GM10847 (cell line): ENCODE results near the gene CD248.

ENCODE experiments used
- POLR2A ChIP-seq: IDR thresholded peaks from 2 replicates; pipeline ENCODE4 v1.6.1; 2011; ENCODE audit not compliant: insufficient read length; ENCODE audit errors: extremely low read depth

CD248 gene

DNA sequence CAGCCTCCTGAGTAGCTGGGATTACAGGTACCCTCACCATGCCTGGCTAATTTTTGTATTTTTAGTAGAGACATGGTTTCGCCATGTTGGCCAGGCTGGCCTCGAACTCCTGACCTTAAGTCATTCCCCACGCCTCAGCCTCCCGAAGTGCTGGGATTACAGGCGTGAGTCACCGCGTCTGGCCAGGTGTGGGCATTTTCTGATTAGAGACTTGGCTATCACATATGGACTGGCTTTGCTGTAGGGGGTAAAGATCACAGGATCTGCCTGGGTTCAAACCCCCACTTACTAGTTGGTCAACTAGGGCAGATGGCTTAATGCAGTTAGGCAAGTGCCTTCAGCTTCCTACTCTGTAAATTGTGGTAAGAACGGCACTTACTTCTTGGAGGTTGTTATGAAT, 6.5 kb downstream of the CD248 start:
- TF ChIP-seq POLR2A: no peak

DNA sequence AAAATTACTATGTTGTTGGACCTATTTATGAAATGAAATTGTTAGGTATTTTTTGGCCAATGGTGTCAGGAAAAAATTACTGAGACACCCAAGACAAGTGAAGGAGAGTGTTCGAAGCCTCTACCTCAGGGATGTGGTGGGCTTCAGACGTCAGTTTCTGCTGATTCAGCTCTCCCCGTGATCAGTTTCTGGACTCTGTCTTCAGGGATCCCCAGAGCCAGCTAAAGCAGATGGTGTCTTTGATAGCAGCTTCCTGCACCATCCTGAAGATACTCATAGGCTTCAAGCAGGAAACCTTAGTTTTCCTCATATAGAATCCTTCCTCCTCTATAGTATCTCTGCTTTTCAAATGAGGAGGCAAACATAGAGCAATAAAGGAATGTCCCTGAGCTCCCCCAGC, 7.4 kb downstream of the CD248 start:
- no peak for TF ChIP-seq POLR2A

DNA sequence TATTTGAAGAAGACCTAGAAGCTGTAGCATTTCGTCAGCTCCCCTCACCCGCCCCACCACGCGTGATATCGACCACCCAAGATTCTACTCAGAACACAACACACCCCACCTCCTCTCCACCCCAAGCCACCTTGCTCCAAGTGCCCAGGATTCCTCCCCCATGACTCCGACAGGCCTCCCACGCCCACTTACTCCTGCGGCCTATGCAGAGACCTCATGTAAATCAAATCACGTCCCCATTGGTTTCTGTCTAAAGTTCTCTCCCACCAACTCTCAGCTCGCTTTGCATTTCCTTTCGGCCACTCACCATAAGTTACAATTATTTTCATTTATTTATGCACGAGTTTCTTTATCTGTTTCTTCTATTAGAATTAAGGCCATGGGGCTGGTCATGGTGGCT, 14.2 kb downstream of the CD248 start:
- no peak for TF ChIP-seq POLR2A

DNA sequence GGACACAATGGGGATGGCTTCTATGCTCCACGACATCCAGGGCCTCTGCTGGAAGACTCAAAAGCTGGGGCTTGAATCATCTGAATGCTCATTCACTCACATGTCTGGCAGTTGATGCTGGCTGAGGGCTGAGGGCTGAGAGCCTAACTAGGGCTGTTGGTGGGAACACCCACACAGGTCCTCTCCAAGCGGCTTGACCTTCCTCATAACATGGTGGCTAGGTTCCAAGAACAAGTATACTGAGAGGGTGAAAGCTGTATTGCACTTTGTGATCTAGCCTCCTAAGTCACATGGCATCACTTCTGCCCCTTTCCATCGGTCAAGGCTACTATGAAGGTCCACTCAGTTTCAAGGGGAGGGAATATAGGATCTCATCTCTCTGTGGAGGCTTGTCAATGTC, 17.7 kb downstream of the CD248 start:
- TF ChIP-seq POLR2A: no peak

DNA sequence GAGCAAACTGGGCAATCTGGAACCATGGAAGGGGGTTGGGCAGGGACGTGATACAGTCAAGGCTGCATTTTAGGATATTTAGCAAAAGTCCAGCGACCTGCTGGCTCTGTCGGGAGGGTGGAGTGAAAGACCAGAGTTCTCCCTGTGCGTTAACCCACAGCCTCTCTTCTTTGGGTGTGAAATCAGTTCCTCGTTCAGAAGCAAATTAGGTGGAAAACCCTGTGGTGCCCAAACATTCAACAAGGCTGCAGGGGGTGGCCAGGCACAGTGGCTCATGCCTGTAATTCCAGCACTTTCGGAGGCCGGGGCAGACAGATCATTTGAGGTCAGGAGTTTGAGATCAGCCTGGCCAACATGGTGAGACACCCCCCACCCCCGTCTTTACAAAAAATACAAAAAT, 19.2 kb downstream of the CD248 start:
- TF ChIP-seq POLR2A: no peak

DNA sequence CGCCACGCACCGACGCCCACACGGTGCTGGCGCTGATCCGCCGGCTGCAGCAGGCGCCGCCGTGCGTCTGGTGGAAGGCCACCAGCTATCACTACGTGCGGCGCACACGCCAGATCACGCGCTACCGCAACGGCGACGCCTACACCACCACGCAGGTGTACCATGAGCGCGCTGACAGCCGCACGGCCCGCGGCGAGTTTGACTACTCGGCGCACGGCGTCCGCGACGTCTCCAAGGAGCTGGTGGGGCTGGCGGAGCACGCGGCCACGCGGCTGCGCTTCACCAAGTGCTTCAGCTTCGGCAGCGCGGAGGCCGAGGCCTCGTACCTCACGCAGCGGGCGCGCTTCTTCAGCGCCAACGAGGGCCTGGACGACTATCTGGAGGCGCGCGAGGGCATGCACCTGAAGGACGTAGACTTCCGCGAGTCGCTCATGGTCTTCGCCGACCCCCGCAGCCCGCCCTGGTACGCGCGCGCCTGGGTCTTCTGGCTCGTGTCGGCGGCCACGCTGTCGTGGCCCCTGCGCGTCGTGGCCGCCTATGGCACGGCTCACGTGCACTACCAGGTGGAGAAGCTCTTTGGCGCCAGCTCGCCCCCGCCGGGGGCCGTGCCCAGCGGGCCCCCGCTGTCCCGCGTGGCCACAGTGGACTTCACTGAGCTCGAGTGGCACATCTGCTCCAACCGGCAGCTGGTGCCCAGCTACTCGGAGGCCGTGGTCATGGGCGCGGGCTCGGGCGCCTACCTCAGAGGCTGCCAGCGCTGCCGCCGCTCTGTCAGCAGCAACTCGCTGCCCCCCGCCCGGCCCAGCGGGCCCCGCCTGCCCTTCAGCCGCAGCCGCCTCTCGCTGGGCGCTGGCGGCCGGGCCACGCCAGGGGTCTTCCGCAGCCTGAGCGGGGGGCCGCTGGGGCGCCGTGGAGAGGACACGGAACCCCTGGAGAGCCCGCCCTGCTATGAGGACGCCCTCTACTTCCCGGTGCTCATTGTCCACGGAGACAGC, 21.9 kb downstream of the CD248 start:
- TF ChIP-seq POLR2A: no peak

DNA sequence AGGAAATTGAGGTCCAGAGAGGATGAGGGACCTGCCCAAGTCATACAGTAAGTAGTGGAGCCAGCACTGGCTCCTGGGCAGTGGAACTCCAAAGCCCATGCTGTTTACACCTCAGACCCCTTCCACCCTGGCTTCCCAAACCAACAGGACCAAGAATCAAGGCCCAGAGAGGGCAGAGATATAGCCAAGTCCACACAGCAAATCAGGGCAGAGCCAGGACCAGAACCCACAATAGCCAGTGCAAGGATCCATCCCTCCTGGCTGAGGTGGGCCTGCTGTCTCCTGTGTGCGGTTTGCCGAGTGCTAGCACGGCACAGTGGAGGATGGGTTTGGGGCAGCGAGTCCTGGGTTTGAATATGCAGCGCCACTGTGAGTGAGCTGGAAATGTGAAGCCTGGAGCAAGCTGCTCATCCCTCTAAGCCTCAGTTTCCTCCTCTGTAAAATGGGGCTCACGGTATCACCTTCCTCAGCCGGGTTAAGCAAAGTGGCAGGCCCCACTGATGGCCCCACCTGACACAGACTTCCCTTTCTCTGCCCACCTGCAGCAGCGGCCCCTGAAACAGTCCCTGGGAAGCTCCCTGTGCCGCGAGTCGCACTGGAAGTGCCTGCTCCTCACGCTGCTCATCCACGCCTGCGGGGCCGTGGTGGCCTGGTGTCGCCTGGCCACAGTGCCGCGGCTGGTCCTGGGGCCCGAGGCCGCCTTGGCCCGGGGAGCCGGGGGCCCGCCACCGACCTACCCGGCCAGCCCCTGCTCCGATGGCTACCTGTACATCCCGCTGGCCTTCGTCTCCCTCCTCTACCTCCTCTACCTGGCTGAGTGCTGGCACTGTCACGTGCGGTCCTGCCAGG, 22.8 kb downstream of the CD248 start:
- no peak for TF ChIP-seq POLR2A

DNA sequence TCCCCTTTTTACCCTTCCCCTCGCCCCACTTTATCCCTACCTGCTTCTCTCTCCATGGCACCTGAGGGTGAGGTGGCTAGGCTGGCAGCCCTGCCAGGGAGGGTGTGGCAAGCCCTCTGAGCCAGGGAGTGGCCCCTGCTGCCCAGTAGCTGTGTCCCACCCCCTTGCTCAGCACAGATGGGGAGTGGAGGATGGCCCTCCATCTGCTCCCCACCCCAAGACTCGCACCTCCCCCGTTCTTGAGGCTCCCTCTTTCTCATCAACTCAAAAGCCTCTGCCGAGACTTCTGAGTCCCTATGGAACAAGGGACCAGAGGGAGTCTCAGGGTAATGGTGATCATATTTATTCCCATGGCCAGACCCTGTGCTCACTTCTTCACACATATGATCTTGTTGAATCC, 23.5 kb downstream of the CD248 start:
- no peak for TF ChIP-seq POLR2A

DNA sequence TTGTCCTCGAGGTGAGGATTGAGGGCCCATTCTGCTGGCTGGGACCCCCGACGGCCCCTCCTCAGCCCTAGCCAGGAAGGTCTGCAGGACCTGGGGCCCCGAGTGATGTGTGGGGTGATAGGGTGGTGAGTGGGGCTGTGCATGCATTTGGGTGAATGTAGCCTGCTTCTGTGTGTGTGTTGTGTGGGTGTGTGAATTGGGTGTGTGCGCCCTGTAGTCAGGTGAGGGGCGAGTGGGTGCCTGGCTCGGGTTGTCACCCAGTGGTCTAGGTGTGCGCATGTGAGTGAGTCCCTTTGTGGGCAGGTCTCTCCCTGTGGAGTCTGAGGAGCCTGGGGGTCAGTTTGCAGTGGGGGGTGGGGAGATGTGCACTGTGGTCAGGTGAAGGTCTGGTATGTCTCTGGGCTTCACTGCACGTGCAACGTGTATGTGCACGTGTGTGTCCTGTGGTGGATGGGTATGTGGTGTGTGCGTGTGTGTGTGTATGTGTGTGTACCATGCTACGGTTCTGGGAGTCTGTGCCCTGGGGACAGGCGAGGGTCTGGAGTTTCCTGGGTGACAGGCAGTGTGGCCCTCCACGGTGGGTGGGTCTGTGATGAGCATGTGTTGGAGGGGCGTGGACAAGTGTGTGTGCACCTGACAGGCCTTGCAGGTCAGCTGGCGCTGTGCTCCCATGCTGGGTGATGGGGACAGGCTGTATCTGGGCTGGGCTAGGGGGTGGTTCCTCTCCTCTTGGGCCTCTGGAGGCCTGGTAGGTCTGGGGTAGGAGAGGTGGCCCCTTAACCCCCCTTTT, 24.1 kb downstream of the CD248 start:
- no peak for TF ChIP-seq POLR2A

DNA sequence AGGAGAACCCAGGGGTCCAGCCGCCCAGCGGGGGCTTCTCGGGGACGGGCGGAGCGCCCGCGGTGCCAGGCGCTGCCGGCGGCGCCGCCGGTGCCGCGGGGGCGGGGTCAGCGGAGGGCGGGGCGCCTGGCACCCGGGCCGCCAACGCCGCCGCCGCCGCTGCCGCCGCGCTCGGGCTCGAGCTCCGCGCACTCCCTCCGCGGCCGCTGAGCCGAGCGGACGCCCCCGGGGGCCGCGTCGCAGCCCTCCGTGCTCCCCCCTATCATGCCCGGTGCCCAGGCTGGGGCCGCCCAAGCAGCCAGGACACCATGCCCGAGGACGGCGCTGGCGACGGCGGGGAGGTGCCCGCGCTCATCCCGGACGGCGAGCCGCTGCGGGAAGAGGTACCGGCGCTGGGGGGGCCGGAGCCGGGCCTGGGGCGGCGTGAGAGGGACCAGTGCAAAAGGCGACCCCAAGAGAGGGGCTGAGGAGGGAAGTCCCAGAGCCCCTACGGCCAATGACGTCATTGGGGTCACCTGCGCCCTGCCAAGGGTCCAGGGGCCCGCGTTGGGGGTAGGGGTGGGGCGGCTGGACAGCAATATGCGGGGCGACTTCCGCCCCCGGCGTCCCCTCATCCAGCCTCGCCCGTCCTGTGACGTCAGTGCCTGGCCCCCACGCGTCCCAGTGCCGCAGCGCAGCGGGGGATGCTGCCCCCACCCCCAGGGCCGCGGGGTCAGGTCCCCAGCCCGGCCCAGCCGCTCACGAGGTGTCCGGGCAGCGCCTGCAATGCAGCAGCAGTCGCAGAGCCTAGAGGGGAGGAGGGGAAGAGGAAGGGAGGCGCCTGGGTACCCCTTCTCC, 24.9 kb downstream of the CD248 start, which contains the start of gene TMEM151A:
Gene TMEM151A (plus strand): TSS at position 189 of the 837 bp plus-strand sequence. CDS start 120 bp downstream, at position 309.
- no peak for TF ChIP-seq POLR2A

DNA sequence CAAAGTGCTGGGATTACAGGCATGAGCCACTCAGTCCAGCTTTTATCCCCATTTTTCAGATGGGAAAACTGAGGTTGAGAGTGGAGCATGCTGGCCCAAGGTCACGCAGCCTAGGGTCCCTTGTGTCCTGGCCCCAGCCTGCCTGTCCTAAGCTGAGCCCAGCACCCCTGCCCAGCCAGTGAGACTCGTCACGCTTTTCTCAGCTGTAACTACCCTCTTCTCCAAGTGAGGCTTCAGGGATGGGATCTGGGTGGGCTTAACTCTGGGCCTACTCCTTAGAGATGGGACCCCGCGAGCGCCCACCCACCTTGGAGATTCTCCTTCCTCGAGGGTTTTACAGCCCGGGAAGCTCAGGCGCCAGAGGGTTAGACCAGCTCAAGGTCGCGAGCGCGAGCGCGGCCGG, 25.5 kb downstream of the CD248 start:
- TF ChIP-seq POLR2A: no peak

DNA sequence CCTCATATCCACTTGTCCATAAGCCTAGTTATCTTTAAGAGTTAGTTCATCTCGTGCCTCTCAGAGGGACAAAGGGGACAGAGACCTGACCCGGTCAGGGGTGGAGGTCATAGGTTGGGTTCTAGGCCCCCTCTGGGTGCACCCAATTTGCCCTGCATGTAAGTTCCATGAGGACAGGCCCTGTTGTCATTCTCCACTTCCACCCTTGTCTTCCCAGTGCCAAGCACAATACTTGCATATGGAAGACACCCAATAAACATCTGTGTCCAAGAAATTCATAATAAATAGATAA, 26.6 kb downstream of the CD248 start:
- no peak for TF ChIP-seq POLR2A

DNA sequence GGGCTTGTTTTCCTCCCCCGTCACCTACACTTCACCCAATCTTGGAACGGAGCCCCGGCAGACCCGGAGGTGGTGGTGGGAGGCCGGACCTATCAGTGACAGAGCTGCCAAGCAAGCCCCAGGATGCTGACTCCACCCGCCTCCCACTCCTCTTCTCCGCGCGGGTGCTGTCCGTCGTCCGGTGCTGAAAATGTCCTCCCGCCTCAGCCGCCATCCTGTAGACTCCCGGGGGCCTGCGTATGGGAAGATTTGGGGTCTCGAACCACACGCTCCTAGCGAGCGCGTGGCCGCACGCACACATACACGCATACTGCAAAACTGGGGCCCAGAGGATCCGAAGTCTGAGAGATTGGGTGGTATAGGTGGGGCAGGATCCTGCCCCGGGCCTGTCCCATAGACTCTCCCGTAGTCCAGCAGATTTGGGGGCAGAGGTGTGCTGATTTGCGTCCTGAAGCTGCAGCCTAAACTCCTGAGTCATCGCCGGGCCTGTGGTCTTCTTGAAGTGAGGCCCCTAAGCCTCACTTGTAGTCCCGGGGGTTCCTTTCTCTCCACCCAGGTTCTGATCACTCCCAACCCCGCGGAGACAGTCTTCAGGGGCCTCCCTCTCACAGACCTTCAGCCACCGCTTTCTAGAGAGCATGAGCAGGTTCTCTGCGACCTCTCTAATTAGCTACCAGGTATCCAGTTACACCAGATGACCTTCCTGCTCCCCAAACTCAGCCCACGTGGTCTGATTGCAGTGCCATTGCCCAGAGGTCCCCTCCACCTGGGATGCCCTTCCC, 27.1 kb downstream of the CD248 start:
- no peak for TF ChIP-seq POLR2A
